Coronary artery (tissue), 2 donors: ENCODE measurements around the gene KMT2B.

ENCODE experiments used
- DNase-seq: peaks from one replicate; pipeline ENCODE4 v3.0.0-alpha.2; 2017; ENCODE audit warnings: low spot score
- H3K27ac ChIP-seq, 2 donors: fragments of 200-600 bp; sonication (generic); one replicate each; pipeline ENCODE4 v1.5.1; 2016 to 2019
- H3K4me3 ChIP-seq: fragments of 200-600 bp; sonication (generic); 2 replicates; pipeline ENCODE4 v1.5.1; 2016; ENCODE audit warnings: mild to moderate bottlenecking, moderate library complexity
- TF ChIP-seq, protein P1 (sequence below): fragments of 200-600 bp; sonication (generic); IDR thresholded peaks from one replicate; pipeline ENCODE4 v1.5.1; 2019; ENCODE audit warnings: antibody characterized with exemption

Gene KMT2B

DNA sequence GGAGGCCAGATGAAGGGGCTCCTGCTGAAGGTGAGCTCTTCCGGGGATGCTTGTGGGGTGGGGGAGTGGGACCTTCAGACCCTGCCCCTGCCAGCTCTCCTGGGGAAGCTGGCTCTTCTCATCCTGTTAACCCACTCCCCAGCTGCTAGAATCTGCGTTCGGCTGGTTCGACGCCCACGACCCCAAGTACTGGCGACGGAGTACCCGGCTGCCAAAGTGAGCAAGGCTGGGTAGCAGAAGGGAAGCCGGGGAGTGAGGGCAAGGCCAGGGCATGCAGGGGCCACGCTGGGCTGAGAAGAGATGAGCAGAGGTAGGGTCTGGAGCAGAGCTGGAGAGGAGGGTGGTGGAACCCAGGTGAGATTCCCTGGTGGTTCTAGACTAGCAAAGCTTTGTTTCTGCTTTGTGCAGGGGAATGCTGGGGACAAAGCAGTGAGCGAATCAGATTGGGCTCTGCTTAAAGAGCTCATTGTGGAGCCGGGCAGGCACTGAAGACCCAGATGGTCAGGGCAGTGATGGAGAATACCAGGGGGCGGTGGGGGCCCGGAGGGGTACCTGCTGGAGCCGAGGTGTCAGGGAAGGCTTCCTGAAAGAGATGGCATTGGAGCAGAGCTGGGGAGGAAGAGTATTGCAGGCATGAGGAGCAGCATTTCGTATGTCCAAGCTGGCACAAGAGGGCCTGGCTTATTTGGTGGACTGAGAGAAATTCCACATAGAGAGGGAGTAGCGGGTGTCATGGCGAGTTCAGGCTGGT lies 10.3 kb downstream of the KMT2B start:
- no peak overlapping the region for H3K27ac ChIP-seq
- TF ChIP-seq, protein P1, sequence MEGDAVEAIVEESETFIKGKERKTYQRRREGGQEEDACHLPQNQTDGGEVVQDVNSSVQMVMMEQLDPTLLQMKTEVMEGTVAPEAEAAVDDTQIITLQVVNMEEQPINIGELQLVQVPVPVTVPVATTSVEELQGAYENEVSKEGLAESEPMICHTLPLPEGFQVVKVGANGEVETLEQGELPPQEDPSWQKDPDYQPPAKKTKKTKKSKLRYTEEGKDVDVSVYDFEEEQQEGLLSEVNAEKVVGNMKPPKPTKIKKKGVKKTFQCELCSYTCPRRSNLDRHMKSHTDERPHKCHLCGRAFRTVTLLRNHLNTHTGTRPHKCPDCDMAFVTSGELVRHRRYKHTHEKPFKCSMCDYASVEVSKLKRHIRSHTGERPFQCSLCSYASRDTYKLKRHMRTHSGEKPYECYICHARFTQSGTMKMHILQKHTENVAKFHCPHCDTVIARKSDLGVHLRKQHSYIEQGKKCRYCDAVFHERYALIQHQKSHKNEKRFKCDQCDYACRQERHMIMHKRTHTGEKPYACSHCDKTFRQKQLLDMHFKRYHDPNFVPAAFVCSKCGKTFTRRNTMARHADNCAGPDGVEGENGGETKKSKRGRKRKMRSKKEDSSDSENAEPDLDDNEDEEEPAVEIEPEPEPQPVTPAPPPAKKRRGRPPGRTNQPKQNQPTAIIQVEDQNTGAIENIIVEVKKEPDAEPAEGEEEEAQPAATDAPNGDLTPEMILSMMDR = no peak
- H3K4me3 ChIP-seq = no peak overlapping the region
- no peak for DNase-seq

DNA sequence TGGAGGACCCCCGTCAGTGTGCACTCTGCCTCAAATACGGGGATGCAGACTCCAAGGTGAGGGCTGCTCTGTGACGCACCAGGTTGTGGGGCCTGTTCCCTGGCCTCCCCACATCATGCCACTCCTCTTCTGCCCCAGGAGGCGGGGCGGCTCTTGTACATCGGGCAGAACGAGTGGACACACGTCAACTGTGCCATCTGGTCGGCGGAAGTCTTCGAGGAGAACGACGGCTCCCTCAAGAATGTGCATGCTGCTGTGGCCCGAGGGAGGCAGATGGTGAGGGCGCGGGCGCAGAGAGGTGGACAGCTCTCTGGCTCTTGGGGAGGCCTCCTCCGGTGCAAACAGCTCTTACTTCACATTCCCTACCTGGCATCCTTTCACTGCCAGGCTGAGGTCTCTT lies 11.2 kb downstream of the KMT2B start:
- no peak overlapping the region for H3K4me3 ChIP-seq
- H3K27ac ChIP-seq = no peak overlapping the region
- no peak for DNase-seq
- TF ChIP-seq, protein P1 = no peak

DNA sequence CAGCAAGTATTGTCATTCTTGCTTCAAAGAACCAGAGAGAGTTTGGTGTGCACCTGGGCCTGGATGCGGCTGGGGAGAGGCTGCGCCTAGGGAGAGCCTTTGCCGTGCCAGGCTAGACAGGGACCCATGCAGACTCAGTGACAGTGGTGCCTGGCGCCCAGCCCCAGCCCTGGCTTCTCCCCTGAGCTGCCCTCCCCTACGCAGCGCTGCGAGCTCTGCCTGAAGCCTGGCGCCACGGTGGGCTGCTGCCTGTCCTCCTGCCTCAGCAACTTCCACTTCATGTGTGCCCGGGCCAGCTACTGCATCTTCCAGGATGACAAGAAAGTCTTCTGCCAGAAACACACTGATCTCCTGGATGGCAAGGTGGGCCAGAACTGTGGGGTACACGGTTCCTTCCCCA lies 12.0 kb downstream of the KMT2B start:
- no peak for DNase-seq
- H3K4me3 ChIP-seq = no peak overlapping the region
- no peak overlapping the region for H3K27ac ChIP-seq

DNA sequence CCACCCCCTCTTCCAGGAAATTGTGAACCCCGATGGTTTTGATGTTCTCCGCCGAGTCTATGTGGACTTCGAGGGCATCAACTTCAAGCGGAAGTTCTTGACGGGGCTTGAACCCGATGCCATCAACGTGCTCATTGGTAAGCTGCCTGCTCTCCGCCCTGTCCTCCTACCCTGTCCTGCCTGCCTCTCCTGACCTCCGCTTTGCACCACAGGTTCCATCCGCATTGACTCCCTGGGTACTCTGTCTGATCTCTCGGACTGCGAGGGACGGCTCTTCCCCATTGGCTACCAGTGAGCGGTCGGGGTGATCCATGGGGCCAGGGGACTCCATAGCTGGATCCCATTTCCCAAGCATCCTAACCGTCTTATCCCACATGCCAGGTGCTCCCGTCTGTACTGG lies 12.5 kb downstream of the KMT2B start:
- no peak overlapping the region for H3K27ac ChIP-seq
- no peak overlapping the region for H3K4me3 ChIP-seq
- no peak for DNase-seq
- TF ChIP-seq, protein P1 = no peak

More for the DNA sequence above, 12.0 kb downstream of the KMT2B start:
- TF ChIP-seq, protein P1 = no peak

DNA sequence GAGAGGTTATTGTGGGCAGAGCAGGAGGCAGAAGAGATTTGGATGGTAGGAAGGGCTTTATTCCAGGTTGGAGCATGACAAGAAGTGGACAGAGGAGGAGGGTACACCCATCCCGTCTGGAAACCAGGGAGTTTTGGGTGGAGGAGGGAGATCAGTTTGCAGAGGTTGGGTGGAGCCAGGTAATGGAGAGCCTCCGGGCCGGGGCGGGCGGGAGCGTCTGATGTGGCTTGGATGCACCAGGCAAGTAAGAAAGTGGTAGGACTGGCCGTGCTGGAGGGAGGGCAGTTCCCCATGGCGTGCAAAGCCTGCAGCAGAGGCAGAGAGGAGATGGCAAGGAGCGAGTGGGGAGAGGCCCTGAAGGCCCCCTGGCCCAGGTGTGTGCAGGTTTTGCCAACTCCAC lies 13.6 kb downstream of the KMT2B start:
- H3K4me3 ChIP-seq = no peak overlapping the region
- H3K27ac ChIP-seq = no peak overlapping the region
- TF ChIP-seq, protein P1 = no peak
- no peak for DNase-seq

DNA sequence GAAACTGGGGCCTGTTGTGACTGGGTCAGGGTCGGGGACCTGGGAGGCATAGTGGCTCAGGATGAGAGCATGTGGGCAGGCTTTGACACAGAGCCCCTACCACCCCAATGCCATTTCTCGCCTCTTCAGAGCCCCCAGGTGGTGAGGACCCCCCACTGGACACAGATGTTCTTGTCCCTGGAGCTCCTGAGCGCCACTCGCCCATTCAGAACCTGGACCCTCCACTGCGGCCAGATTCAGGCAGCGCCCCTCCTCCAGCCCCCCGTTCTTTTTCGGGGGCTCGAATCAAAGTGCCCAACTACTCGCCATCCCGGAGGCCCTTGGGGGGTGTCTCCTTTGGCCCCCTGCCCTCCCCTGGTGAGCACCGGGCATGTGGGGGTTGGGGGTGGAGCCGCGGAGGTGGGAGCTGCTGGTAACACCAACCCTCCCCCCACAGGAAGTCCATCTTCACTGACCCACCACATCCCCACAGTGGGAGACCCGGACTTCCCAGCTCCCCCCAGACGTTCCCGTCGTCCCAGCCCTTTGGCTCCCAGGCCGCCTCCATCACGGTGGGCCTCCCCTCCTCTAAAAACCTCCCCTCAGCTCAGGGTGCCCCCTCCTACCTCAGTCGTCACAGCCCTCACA lies 14.1 kb downstream of the KMT2B start:
- DNase-seq = no peak
- H3K4me3 ChIP-seq = no peak overlapping the region
- TF ChIP-seq, protein P1 = no peak
- no peak overlapping the region for H3K27ac ChIP-seq
